Peyer's patch (tissue), 4 donors: ENCODE data around the gene TACC2.

Experiments
- POLR2A ChIP-seq, 2 donors: fragments of 450-650 bp; IDR thresholded peaks; one replicate each; pipeline ENCODE4 v1.5.1; 2017; ENCODE audit warnings: antibody characterized with exemption in 2 of 2, mild to moderate bottlenecking in 2 of 2, moderate library complexity in 2 of 2
- TF ChIP-seq, protein P1 (sequence below), 6 experiments: fragments of 450-650 bp in 4 of 6; fragments of 200-600 bp in 2 of 6; sonication (generic) in 1 of 6; IDR thresholded peaks; one replicate each; pipeline ENCODE4 v1.5.1; 2017 to 2019; ENCODE audit warnings: antibody characterized with exemption in 6 of 6, mild to moderate bottlenecking in 3 of 6, moderate library complexity in 1 of 6

DNA sequence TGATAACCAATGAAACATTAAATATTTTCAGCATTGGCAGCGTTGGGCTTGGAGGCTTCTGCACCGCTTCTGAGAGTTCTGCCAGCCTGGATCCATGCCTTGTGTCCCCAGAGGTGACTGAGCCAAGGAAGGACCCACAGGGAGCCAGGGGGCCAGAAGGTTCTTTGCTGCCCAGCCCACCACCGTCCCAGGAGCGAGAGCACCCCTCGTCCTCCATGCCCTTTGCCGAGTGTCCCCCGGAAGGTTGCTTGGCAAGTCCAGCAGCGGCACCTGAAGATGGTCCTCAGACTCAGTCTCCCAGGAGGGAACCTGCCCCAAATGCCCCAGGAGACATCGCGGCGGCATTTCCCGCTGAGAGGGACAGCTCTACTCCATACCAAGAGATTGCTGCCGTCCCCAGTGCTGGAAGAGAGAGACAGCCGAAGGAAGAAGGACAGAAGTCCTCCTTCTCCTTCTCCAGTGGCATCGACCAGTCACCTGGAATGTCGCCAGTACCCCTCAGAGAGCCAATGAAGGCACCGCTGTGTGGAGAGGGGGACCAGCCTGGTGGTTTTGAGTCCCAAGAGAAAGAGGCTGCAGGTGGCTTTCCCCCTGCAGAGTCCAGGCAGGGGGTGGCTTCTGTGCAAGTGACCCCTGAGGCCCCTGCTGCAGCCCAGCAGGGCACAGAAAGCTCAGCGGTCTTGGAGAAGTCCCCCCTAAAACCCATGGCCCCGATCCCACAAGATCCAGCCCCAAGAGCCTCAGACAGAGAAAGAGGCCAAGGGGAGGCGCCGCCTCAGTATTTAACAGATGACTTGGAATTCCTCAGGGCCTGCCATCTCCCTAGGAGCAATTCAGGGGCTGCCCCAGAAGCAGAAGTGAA, 93.9 kb downstream of the TACC2 start:
- no peak for TF ChIP-seq POLR2A (IDR thresholded peaks at IDR 0.05)
- TF ChIP-seq, protein P1, sequence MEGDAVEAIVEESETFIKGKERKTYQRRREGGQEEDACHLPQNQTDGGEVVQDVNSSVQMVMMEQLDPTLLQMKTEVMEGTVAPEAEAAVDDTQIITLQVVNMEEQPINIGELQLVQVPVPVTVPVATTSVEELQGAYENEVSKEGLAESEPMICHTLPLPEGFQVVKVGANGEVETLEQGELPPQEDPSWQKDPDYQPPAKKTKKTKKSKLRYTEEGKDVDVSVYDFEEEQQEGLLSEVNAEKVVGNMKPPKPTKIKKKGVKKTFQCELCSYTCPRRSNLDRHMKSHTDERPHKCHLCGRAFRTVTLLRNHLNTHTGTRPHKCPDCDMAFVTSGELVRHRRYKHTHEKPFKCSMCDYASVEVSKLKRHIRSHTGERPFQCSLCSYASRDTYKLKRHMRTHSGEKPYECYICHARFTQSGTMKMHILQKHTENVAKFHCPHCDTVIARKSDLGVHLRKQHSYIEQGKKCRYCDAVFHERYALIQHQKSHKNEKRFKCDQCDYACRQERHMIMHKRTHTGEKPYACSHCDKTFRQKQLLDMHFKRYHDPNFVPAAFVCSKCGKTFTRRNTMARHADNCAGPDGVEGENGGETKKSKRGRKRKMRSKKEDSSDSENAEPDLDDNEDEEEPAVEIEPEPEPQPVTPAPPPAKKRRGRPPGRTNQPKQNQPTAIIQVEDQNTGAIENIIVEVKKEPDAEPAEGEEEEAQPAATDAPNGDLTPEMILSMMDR (IDR thresholded peaks at IDR 0.05), result no peak
